Smooth muscle cell (in vitro differentiated cells): ENCODE measurements around the gene LDB2. TPM values are rescaled to one million over a fixed set of nuclear protein-coding genes. Genes with fewer than 3 reads are reported as not detected.

Experiments
- DNase-seq: peaks from one replicate; lab custom pipeline; 2025; ENCODE audit not compliant: unreplicated experiment; lab: John Stamatoyannopoulos, UW
- H2AFZ ChIP-seq: fragments of 200-600 bp; sonication (generic); 2 replicates; pipeline ENCODE4 v1.6.0; 2016; ENCODE audit warnings: antibody characterized with exemption, low read depth, mild to moderate bottlenecking
- H3F3A ChIP-seq: fragments of 200-600 bp; sonication (generic); 2 replicates; pipeline ENCODE4 v1.6.0; 2017; ENCODE audit warnings: antibody characterized with exemption, low read depth
- H3K27ac ChIP-seq: fragments of 200-600 bp; sonication (generic); 2 replicates; pipeline ENCODE4 v1.5.1; 2016; ENCODE audit warnings: low read depth, mild to moderate bottlenecking
- H3K27me3 ChIP-seq: fragments of 200-600 bp; sonication (generic); 2 replicates; pipeline ENCODE4 v1.6.1; 2016; ENCODE audit warnings: low read depth, mild to moderate bottlenecking
- H3K36me3 ChIP-seq: fragments of 200-600 bp; sonication (generic); 2 replicates; pipeline ENCODE4 v1.5.1; 2016; ENCODE audit warnings: low read depth
- H3K4me1 ChIP-seq: fragments of 200-600 bp; sonication (generic); 2 replicates; pipeline ENCODE4 v1.5.1; 2016; ENCODE audit warnings: low read depth
- H3K4me2 ChIP-seq: fragments of 200-600 bp; sonication (generic); 2 replicates; pipeline ENCODE4 v1.6.0; 2016; ENCODE audit warnings: mild to moderate bottlenecking
- H3K4me3 ChIP-seq: fragments of 200-600 bp; sonication (generic); 2 replicates; pipeline ENCODE4 v1.5.1; 2016; ENCODE audit warnings: mild to moderate bottlenecking
- H3K79me2 ChIP-seq: fragments of 200-600 bp; sonication (generic); 2 replicates; pipeline ENCODE4 v1.6.0; 2016; ENCODE audit warnings: low read depth, mild to moderate bottlenecking
- H3K9ac ChIP-seq: fragments of 200-600 bp; sonication (generic); 2 replicates; pipeline ENCODE4 v1.6.0; 2016; ENCODE audit warnings: low read depth
- H3K9me3 ChIP-seq: fragments of 200-600 bp; sonication (generic); replicated peaks from 2 replicates; pipeline ENCODE4 v1.5.1; 2016; ENCODE audit warnings: low read depth
- H4K20me1 ChIP-seq: fragments of 200-600 bp; sonication (generic); 2 replicates; pipeline ENCODE4 v1.6.0; 2016; ENCODE audit warnings: low read depth
- CTCF ChIP-seq: fragments of 200-600 bp; sonication (generic); IDR thresholded peaks from 2 replicates; pipeline ENCODE4 v1.5.1; 2017; ENCODE audit warnings: borderline replicate concordance, mild to moderate bottlenecking, antibody characterized with exemption; ENCODE audit not compliant: insufficient read depth, poor library complexity, severe bottlenecking
- WGBS: methylation state at CpG from one replicate; pipeline ENCODE4 v1.1.7; 2016; ENCODE audit warnings: low lambda C conversion rate; 5-methylcytosine and 5-hydroxymethylcytosine counted together
- polyA plus RNA-seq: library from polyadenylated mRNA; unstranded; fragments of >200 nt; fragmentation: Nextera tagmentation; extraction: Ambion mirVana; gene quantifications from 2 replicates; pipeline ENCODE4 v1.2.1, GENCODE V29; 2016
- total RNA-seq: library from RNA; depleted of rRNA; stranded (reverse); fragments of >200 nt; gene quantifications from 2 replicates; pipeline ENCODE4 v1.2.3, GENCODE V29; 2014

LDB2 gene
- total and polyA plus RNA-seq, 2 experiments from 2014 or later: 30.6 to 61.5 TPM

GRCh38 chr4:16668488-16668887 is 230.0 kb downstream of the LDB2 start:
- H2AFZ ChIP-seq: no peak overlapping the region
- H3K79me2 ChIP-seq: no peaks in the 10 kb centered on the region
- no peak overlapping the region for H3K27ac ChIP-seq
- H3K36me3 ChIP-seq: no peaks in the 10 kb centered on the region
- H3F3A ChIP-seq: no peaks in the 10 kb centered on the region
- no peaks in the 10 kb centered on the region for H3K4me1 ChIP-seq
- WGBS: 92% methylated on average over 1 of the region's 1 CpG
- no peaks in the 10 kb centered on the region for H3K27me3 ChIP-seq
- no peak for DNase-seq
- no peaks in the 10 kb centered on the region for H4K20me1 ChIP-seq
- H3K9ac ChIP-seq: no peak overlapping the region
- H3K4me2 ChIP-seq: no peak overlapping the region
- H3K9me3 ChIP-seq: no peaks in the 10 kb centered on the region
- H3K4me3 ChIP-seq: no peak overlapping the region
- TF ChIP-seq CTCF: no peak

GRCh38 chr4:16667464-16667863 is 231.0 kb downstream of the LDB2 start:
- no peak for DNase-seq
- no peaks in the 10 kb centered on the region for H4K20me1 ChIP-seq
- no peak for TF ChIP-seq CTCF
- H3F3A ChIP-seq: no peaks in the 10 kb centered on the region
- no peak overlapping the region for H3K4me2 ChIP-seq
- H3K4me1 ChIP-seq: no peaks in the 10 kb centered on the region
- WGBS: 63% methylated on average over 3 of the region's 3 CpGs
- no peaks in the 10 kb centered on the region for H3K9me3 ChIP-seq
- no peak overlapping the region for H3K4me3 ChIP-seq
- no peaks in the 10 kb centered on the region for H3K36me3 ChIP-seq
- no peak overlapping the region for H3K9ac ChIP-seq
- H2AFZ ChIP-seq: no peak overlapping the region
- H3K27me3 ChIP-seq: no peaks in the 10 kb centered on the region
- H3K79me2 ChIP-seq: no peaks in the 10 kb centered on the region
- no peak overlapping the region for H3K27ac ChIP-seq

GRCh38 chr4:16665942-16666551 is 232.4 kb downstream of the LDB2 start:
- no peak for DNase-seq
- H3K9ac ChIP-seq: no peak overlapping the region
- H3K4me1 ChIP-seq: no peaks in the 10 kb centered on the region
- 95% methylated on average over 12 of the region's 12 CpGs for WGBS
- no peaks in the 10 kb centered on the region for H4K20me1 ChIP-seq
- no peak overlapping the region for H3K27ac ChIP-seq
- TF ChIP-seq CTCF: no peak
- H2AFZ ChIP-seq: no peak overlapping the region
- H3F3A ChIP-seq: no peaks in the 10 kb centered on the region
- H3K4me3 ChIP-seq: no peak overlapping the region
- H3K9me3 ChIP-seq: no peaks in the 10 kb centered on the region
- H3K27me3 ChIP-seq: no peaks in the 10 kb centered on the region
- no peak overlapping the region for H3K4me2 ChIP-seq
- H3K79me2 ChIP-seq: no peaks in the 10 kb centered on the region
- no peaks in the 10 kb centered on the region for H3K36me3 ChIP-seq

- no peak overlapping the region for H3K27ac ChIP-seq
- no peak overlapping the region for H3K4me3 ChIP-seq
- no peaks in the 10 kb centered on the region for H3K79me2 ChIP-seq
- no peaks in the 10 kb centered on the region for H3K4me1 ChIP-seq
- H3F3A ChIP-seq: no peaks in the 10 kb centered on the region
- H3K9me3 ChIP-seq: no peaks in the 10 kb centered on the region
- no peaks in the 10 kb centered on the region for H4K20me1 ChIP-seq
- no peaks in the 10 kb centered on the region for H3K36me3 ChIP-seq
- no peak overlapping the region for H2AFZ ChIP-seq
- no peak for DNase-seq
- H3K9ac ChIP-seq: no peak overlapping the region
- H3K27me3 ChIP-seq: no peaks in the 10 kb centered on the region
- TF ChIP-seq CTCF: no peak
- H3K4me2 ChIP-seq: no peak overlapping the region
Observed at GRCh38 chr4:16663732-16664131, 234.7 kb downstream of the LDB2 start.
